WTC11 (cell line): ENCODE data around the gene ALKBH7. TPM values are rescaled to one million over a fixed set of nuclear protein-coding genes. Genes with fewer than 3 reads are reported as not detected.
A peak's percentile ranks its signal among the peaks of the same experiment; 100 is the strongest.

Experiments used
- ATF3 ChIP-seq: sonication (generic); formaldehyde crosslinking; conservative IDR thresholded peaks from 2 replicates; pipeline ENCODE4 v1.8.1; 2022; ENCODE audit warnings: mild to moderate bottlenecking, missing genetic modification reagents
- ERG ChIP-seq: fragments of 250-450 bp; sonication (Bioruptor Pico); IDR thresholded peaks from 2 replicates; pipeline ENCODE4 v1.8.0; 2021; ENCODE audit warnings: mild to moderate bottlenecking
- ETV6 ChIP-seq: sonication (generic); formaldehyde crosslinking; IDR thresholded peaks from 2 replicates; pipeline ENCODE4 v1.8.1; 2022; ENCODE audit warnings: mild to moderate bottlenecking, missing genetic modification reagents
- FOXP1 ChIP-seq: sonication (generic); formaldehyde crosslinking; IDR thresholded peaks from 2 replicates; pipeline ENCODE4 v1.8.0; 2022; ENCODE audit warnings: missing genetic modification reagents, mild to moderate bottlenecking, moderate library complexity, borderline replicate concordance
- KAT7 ChIP-seq: sonication (generic); formaldehyde crosslinking; IDR thresholded peaks from 2 replicates; pipeline ENCODE4 v1.8.1; 2023; ENCODE audit warnings: missing genetic modification reagents, mild to moderate bottlenecking, borderline replicate concordance
- MLX ChIP-seq: sonication (generic); formaldehyde crosslinking; IDR thresholded peaks from 2 replicates; pipeline ENCODE4 v1.8.1; 2023; ENCODE audit warnings: mild to moderate bottlenecking, missing genetic modification reagents, moderate library complexity
- NFATC4 ChIP-seq: fragments of 250-450 bp; sonication (Bioruptor Pico); IDR thresholded peaks from 2 replicates; pipeline ENCODE4 v1.9.0; 2021; ENCODE audit warnings: mild to moderate bottlenecking
- RELA ChIP-seq: sonication (generic); formaldehyde crosslinking; IDR thresholded peaks from 2 replicates; pipeline ENCODE4 v1.8.1; 2022; ENCODE audit warnings: missing genetic modification reagents, mild to moderate bottlenecking, borderline replicate concordance
- STAT6 ChIP-seq: sonication (generic); formaldehyde crosslinking; conservative IDR thresholded peaks from 2 replicates; pipeline ENCODE4 v1.8.1; 2023; ENCODE audit warnings: mild to moderate bottlenecking, low read depth, missing genetic modification reagents, moderate library complexity
- ZNF138 ChIP-seq: sonication (generic); formaldehyde crosslinking; conservative IDR thresholded peaks from 2 replicates; pipeline ENCODE4 v1.8.1; 2022; ENCODE audit warnings: mild to moderate bottlenecking, moderate library complexity, missing genetic modification reagents
- ZNF219 ChIP-seq: sonication (generic); formaldehyde crosslinking; IDR thresholded peaks from 2 replicates; pipeline ENCODE4 v1.8.0; 2023; ENCODE audit warnings: missing genetic modification reagents, mild to moderate bottlenecking, borderline replicate concordance
- ZNF281 ChIP-seq: sonication (generic); formaldehyde crosslinking; IDR thresholded peaks from 2 replicates; pipeline ENCODE4 v1.8.0; 2023; ENCODE audit warnings: mild to moderate bottlenecking, missing genetic modification reagents
- total RNA-seq: library from RNA; stranded (reverse); gene quantifications from 3 replicates; pipeline ENCODE4 v1.2.3, GENCODE V29; 2021
- TF ChIP-seq, protein P1 (sequence below): sonication (generic); formaldehyde crosslinking; IDR thresholded peaks from 2 replicates; pipeline ENCODE4 v1.8.0; 2022; ENCODE audit warnings: mild to moderate bottlenecking, missing genetic modification reagents
- TF ChIP-seq, protein P2 (sequence below): sonication (generic); formaldehyde crosslinking; IDR thresholded peaks from 2 replicates; pipeline ENCODE4 v1.8.0; 2022; ENCODE audit warnings: mild to moderate bottlenecking, missing genetic modification reagents
- TF ChIP-seq, protein P3 (sequence below): sonication (generic); formaldehyde crosslinking; IDR thresholded peaks from 2 replicates; pipeline ENCODE4 v1.8.0; 2023; ENCODE audit warnings: missing genetic modification reagents, mild to moderate bottlenecking, borderline replicate concordance
- TF ChIP-seq, protein P4 (sequence below): sonication (generic); formaldehyde crosslinking; IDR thresholded peaks from 2 replicates; pipeline ENCODE4 v1.8.1; 2022; ENCODE audit warnings: low read depth, mild to moderate bottlenecking, moderate library complexity, missing genetic modification reagents, borderline replicate concordance

Gene ALKBH7
- total RNA-seq, 1 experiment from 2014 or later, result 96.4 TPM

DNA sequence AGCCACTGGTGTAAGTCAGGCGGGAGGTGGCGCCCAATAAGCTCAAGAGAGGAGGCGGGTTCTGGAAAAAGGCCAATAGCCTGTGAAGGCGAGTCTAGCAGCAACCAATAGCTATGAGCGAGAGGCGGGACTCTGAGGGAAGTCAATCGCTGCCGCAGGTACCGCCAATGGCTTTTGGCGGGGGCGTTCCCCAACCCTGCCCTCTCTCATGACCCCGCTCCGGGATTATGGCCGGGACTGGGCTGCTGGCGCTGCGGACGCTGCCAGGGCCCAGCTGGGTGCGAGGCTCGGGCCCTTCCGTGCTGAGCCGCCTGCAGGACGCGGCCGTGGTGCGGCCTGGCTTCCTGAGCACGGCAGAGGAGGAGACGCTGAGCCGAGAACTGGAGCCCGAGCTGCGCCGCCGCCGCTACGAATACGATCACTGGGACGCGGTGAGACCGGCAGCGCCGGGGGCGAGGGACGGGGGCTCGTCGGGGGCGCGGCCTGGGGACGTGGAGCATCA, at the start of gene ALKBH7 (continued):
- TF ChIP-seq, protein P1, sequence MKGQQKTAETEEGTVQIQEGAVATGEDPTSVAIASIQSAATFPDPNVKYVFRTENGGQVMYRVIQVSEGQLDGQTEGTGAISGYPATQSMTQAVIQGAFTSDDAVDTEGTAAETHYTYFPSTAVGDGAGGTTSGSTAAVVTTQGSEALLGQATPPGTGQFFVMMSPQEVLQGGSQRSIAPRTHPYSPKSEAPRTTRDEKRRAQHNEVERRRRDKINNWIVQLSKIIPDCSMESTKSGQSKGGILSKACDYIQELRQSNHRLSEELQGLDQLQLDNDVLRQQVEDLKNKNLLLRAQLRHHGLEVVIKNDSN, result peak; percentile 58
- TF ChIP-seq RELA (peak; percentile 87; the same call in 1 of the 2 replicates), STAT6 (CRISPR knock-in tag) (no peak), ZNF138 (no peak), ZNF281 (CRISPR knock-in tag) (no peak), ZNF219 (no peak), MLX (CRISPR knock-in tag) (0 out of 2 replicates have a peak, but pooled peaks have one; percentile 73), ETV6 (0 out of 2 replicates have a peak, but pooled peaks have one; percentile 17), NFATC4 (CRISPR knock-in tag) (no peak), ATF3 (CRISPR knock-in tag) (no peak), KAT7 (CRISPR knock-in tag) (peak; percentile 70; the same call in 1 of the 2 replicates), ERG (CRISPR knock-in tag) (no peak), FOXP1 (CRISPR knock-in tag) (0 out of 2 replicates have a peak, but pooled peaks have one; percentile 75)
- TF ChIP-seq, protein P2, sequence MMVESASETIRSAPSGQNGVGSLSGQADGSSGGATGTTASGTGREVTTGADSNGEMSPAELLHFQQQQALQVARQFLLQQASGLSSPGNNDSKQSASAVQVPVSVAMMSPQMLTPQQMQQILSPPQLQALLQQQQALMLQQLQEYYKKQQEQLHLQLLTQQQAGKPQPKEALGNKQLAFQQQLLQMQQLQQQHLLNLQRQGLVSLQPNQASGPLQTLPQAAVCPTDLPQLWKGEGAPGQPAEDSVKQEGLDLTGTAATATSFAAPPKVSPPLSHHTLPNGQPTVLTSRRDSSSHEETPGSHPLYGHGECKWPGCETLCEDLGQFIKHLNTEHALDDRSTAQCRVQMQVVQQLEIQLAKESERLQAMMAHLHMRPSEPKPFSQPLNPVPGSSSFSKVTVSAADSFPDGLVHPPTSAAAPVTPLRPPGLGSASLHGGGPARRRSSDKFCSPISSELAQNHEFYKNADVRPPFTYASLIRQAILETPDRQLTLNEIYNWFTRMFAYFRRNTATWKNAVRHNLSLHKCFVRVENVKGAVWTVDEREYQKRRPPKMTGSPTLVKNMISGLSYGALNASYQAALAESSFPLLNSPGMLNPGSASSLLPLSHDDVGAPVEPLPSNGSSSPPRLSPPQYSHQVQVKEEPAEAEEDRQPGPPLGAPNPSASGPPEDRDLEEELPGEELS, result no peak; the same call in 1 of the 2 replicates
- TF ChIP-seq, protein P3, sequence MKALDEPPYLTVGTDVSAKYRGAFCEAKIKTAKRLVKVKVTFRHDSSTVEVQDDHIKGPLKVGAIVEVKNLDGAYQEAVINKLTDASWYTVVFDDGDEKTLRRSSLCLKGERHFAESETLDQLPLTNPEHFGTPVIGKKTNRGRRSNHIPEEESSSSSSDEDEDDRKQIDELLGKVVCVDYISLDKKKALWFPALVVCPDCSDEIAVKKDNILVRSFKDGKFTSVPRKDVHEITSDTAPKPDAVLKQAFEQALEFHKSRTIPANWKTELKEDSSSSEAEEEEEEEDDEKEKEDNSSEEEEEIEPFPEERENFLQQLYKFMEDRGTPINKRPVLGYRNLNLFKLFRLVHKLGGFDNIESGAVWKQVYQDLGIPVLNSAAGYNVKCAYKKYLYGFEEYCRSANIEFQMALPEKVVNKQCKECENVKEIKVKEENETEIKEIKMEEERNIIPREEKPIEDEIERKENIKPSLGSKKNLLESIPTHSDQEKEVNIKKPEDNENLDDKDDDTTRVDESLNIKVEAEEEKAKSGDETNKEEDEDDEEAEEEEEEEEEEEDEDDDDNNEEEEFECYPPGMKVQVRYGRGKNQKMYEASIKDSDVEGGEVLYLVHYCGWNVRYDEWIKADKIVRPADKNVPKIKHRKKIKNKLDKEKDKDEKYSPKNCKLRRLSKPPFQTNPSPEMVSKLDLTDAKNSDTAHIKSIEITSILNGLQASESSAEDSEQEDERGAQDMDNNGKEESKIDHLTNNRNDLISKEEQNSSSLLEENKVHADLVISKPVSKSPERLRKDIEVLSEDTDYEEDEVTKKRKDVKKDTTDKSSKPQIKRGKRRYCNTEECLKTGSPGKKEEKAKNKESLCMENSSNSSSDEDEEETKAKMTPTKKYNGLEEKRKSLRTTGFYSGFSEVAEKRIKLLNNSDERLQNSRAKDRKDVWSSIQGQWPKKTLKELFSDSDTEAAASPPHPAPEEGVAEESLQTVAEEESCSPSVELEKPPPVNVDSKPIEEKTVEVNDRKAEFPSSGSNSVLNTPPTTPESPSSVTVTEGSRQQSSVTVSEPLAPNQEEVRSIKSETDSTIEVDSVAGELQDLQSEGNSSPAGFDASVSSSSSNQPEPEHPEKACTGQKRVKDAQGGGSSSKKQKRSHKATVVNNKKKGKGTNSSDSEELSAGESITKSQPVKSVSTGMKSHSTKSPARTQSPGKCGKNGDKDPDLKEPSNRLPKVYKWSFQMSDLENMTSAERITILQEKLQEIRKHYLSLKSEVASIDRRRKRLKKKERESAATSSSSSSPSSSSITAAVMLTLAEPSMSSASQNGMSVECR, result peak; percentile 60; the same call in 1 of the 2 replicates
- TF ChIP-seq, protein P4, sequence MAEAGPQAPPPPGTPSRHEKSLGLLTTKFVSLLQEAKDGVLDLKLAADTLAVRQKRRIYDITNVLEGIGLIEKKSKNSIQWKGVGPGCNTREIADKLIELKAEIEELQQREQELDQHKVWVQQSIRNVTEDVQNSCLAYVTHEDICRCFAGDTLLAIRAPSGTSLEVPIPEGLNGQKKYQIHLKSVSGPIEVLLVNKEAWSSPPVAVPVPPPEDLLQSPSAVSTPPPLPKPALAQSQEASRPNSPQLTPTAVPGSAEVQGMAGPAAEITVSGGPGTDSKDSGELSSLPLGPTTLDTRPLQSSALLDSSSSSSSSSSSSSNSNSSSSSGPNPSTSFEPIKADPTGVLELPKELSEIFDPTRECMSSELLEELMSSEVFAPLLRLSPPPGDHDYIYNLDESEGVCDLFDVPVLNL (CRISPR knock-in tag), result 0 out of 2 replicates have a peak, but pooled peaks have one; percentile 17
